NCI-H2171 treated with DMSO at 0.1 percent for 48 hours (cell line): ENCODE data around the gene ITGB5.

ENCODE experiments used
- DNase-seq: peaks from one replicate; lab custom pipeline; 2025; lab: John Stamatoyannopoulos, UW

ITGB5 gene

DNA sequence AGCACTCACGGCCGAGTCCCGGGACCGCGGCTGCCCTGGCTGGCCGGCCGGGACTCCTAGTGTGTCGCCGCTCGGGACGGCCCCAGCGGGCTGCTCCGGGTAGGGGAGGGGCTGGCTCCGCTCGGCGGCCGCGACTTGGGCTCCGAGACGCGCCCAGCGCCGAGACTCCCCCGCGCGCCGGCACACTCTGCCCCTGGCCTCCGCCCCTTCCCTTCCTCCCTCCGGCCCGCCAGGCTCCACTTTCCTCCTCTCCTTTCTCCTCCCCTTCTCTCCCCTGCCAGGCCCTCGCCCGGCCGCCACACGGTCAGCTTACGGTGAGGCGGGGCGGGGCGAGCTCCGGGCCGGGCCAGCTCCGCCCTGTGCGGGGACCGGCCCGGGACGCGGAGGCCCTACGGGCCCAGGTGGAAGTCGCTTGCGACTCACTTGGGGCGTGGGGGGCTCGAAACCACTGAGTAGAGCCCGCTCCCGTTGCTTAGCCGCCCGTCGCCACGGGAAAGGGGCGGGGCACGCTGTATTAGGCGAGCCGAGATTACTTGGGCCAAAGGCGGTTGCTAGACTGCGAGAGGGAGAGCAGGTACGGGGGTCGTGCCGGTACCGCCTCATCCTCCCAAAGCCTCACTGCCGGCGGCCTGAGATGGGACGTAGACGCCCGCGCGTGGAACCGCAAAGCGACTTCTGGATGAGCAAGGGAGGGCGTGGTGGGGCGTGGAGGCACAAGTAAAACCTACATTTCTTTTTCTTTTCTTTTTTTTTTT is at the start of gene ITGB5:
Gene ITGB5, minus strand, starts transcription at position 189 of the 755 bp plus-strand sequence. CDS start 365 bp downstream, outside the sequence.
- peak; percentile 26 for DNase-seq

DNA sequence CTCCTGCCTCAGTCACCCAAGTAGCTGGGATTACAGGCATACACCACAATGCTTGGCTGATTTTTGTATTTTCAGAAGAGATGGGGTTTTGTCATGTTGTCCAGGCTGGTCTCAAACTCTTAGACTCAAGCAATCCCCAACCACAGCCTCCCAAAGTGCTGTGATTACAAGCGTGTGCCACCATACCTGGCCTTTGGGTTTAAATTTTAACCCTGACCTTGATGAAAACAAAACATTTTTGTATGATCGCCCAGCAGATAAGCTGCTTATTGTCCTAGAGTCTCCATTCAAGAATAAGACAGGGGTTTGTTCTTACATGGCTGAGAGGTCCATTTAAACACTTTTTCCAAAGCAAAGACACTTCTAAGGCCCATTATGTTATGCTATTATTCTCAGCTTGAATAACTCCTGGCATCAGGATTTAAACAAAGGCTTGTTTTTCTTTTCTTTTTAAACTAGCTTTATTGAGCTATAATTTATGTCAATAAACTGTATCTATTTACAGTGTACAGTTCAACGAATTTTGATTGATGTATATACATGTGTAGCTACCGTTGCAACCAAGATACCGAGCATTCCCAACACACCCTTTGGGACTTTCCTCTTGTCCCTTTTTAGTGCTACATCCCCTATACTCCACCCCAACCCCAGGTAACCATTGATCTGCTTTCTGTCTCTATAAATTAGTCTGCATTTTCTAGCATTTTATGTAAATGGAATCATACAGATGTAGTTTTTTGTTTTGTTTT is 48.8 kb upstream of the ITGB5 start:
- DNase-seq: no peak

DNA sequence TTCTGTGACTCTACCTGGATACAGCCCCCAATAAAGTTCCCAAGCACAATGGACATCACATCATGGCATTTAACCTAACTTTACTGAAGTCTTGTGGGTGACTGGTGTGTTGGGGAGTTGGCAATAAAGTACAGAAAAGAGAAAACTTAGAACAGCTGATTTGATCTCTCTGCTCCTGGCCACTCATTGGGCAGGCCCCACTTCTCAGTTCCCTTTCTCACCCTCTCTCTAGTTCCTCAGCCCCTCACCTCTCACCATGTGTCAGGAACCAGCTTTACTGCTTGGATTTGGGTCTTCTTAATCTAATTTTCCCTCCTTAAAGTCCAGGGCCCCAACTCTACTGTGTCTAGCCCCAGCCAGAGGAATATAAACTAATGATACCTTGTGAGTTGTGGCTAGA is 48.1 kb upstream of the ITGB5 start:
- no peak for DNase-seq

GRCh38 chr3:124934577-124934976 is 47.4 kb upstream of the ITGB5 start, which contains the start of gene MUC13:
Gene MUC13, minus strand, starts transcription at chr3:124934751. Its CDS starts 39 bp downstream, at chr3:124934712.
- no peak for DNase-seq

DNA sequence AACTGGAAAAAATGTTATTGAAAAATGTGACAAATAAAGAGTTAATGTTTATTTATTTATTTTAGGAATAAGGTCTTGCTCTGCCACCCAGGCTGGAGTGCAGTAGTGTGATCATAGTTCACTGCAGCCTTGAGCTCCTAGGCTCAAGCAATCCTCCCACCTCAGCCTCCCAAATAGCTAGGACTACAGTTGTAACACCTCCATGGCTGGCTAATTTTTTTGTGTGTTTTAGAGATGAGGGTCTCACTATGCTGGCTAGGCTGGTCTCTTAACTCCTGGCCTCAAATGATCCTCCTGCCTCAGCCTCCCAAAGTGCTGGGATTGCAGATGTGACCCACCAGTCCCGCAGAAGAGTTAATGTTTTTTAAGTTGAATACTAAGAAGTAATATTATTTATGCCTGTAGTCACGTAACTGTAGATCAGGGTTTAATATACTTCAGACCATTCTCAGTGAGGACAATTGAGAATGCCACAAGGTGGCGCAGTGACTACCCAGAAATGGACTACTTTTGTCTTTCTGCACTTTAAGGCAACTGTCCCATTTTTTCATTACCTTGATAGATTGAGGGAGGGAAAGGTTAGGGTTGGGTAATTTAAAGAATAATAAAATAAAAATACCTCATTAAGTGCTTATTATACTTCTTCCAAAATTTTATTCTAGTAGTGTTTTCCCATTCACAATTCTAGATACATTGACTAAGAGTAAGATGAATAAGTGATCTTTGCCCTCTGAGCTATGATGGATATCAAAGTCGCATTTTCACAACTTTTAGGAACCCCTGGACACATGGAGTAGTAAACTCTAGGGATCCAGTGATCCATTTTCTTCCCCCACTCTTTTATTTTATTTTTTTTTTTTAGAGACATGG is 41.4 kb upstream of the ITGB5 start:
- DNase-seq: peak; percentile 55

DNA sequence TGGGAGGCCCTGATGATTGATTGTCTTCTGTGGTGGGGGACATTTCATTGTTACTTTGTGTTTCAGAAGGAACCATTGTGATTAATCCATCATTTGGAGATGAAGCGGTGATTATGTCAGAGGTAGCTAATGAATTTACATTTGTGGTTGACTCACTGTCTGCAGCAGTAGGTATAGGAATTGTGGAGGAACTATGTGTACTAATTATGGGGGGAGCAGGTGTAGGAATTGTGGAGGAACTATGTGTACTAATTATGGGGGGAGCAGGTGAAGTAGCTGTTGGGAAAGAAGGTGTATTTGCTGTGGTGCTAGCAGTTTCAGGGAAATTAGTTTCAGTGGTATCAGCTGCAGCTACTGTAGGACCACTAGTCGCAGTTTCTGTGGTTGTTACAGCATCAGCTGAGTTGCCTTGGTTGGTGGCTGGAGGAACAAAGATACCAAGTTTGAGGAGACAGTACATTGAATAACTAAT is 40.4 kb upstream of the ITGB5 start:
- DNase-seq: no peak

DNA sequence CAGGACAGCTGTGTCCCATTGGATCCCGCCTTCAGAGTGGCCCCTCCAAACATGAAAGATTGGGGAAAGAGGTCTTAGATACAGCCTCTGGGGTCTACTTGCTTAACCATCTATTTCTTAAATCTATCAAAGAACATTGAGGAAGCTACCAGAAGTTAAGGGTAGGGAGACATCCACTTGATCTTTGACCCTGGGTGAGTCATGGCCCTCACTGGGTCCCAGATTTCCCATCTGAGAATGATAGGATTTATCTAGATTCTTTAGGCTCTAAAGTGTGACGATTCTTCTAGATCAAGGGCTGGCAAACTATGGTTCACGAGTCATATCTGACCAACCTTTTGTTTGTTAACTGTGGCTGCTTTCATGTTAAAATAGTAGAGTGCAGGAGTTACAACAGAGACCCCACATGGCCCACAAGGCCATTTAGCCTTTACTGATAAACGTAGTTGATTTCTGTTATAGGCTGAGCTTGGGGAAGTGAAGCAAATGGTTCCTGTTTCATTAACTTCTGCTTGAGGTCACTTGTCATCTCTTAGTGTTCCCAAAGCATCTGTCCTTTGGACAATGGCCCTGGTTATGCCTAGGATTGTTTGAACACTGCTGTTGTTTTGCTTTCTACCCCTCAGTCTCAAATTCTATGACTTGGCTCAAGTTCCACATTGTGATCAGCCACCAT is 39.4 kb upstream of the ITGB5 start:
- no peak for DNase-seq

DNA sequence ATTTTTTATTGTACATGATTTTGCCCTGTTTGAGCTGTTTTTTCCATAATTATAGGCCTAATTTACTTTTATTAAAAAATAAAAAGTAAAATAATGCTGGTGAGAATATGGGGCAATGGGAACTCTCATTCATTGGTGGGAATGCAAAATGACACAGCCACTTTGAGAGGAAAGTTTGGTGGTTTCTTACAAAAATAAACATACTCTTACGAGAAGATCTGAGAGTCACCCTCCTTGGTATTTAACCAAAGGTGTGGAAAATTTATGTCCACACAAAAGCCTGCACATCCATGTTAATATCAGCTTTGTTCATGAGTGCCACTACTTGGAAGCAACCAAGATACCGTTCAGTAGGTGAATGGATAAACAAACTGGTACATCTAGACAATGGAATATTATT is 37.6 kb upstream of the ITGB5 start:
- DNase-seq: no peak

GRCh38 chr3:124923833-124924232 is 36.7 kb upstream of the ITGB5 start:
- no peak for DNase-seq

DNA sequence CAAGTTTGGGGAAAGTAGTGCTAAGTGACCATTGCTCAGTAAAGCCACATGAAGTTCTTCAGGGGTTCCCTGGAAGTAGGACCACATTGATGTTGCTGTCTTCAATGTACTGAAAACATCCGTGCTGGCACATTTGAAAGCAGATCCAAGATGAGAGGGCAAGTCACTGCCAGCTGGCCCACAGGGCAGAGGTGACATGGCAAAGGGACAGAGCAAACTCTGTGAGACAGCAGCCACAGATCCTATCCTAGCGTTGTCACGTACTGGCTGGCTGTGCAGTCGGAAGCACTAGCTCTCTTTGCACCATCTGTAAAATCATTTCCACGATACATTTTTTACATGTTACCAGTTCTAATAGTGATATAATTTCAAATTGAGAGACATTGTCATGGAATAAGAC is 33.6 kb upstream of the ITGB5 start:
- no peak for DNase-seq

DNA sequence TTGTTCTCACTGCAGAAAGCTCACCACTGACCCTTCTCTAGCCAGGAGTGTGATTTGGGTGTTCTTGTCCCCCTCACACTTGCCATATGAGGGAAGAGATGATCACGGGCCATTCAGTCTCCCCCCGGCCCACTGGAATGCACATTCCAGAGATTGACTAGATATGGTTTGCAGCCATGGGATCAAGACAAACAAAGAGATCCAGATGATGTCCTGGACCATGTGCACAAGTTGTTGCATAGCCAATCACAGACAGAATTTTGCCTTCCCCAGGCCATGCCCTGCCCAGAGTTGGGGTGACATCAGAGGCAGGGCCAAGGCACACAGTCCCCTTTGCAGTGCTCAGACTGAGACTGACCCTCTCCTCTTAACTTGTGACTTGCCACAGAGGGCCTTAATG is 32.6 kb upstream of the ITGB5 start:
- no peak for DNase-seq

GRCh38 chr3:124918524-124918923 is 31.4 kb upstream of the ITGB5 start:
- no peak for DNase-seq

GRCh38 chr3:124916837-124917409 is 29.8 kb upstream of the ITGB5 start:
- no peak for DNase-seq

GRCh38 chr3:124915254-124915653 is 28.1 kb upstream of the ITGB5 start:
- no peak for DNase-seq

- no peak for DNase-seq
These were observed 20.8 kb upstream of the ITGB5 start for GRCh38 chr3:124907957-124908356.

DNA sequence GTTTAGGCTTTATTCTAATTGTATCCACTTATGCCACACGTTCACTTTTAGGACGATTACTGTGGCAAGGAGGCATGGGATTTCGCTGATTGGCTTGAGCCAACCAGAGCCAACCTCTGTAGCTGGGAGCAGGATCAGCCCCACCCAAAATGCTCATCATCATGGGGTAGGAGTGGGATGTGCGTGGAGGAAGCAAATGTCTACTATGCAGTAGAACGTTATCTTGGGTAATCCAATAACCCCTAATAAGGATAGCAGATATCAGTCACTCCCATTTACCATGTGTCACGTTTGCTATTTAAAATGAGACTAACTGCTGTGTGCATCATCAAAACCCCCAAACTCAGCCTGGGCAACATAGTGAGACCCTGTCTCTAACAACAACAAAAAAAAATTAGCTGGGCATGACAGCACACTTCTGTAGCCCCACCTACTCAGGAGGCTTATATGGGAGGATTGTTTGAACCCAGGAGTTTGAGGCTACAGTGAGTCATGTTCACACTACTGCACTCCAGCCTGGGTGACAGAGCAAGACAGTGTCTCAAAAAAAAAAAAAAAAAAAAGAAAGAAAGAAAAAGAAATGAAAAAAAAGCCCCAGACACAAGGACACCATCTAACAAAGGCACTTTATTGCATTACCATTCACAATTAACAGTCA is 17.8 kb upstream of the ITGB5 start:
- no peak for DNase-seq

- DNase-seq: no peak
These were observed 17.0 kb upstream of the ITGB5 start for GRCh38 chr3:124903896-124904834.

- DNase-seq: no peak
These were observed 9.8 kb upstream of the ITGB5 start for GRCh38 chr3:124896824-124897526.

- DNase-seq: no peak
These were observed 8.6 kb upstream of the ITGB5 start for GRCh38 chr3:124895756-124896155.
